NB4 (cell line): ENCODE data around the gene OAF.
A peak's percentile ranks its signal among the peaks of the same experiment; 100 is the strongest.

Experiments used
- DNase-seq: peaks from one replicate; pipeline ENCODE4 v3.0.0; 2010; ENCODE audit warnings: low read depth
- H3K4me3 ChIP-seq: one replicate; pipeline ENCODE4 v1.5.1; 2011; ENCODE audit warnings: mild to moderate bottlenecking, low read depth, low read length, moderate library complexity
- MYC ChIP-seq: IDR thresholded peaks from 2 replicates; pipeline ENCODE4 v1.6.1; 2011; ENCODE audit warnings: low read depth, low read length
- POLR2A ChIP-seq: IDR thresholded peaks from 2 replicates; pipeline ENCODE4 v1.6.1; 2011; ENCODE audit warnings: mild to moderate bottlenecking; ENCODE audit not compliant: insufficient read length; ENCODE audit errors: extremely low read depth
- TF ChIP-seq, protein P1 (sequence below): IDR thresholded peaks from one replicate; pipeline ENCODE4 v1.5.1; 2012; ENCODE audit warnings: low read depth, low read length
- TF ChIP-seq, protein P2 (sequence below): IDR thresholded peaks from 2 replicates; pipeline ENCODE4 v1.6.1; 2011; ENCODE audit warnings: low read depth, low read length

Gene OAF

DNA sequence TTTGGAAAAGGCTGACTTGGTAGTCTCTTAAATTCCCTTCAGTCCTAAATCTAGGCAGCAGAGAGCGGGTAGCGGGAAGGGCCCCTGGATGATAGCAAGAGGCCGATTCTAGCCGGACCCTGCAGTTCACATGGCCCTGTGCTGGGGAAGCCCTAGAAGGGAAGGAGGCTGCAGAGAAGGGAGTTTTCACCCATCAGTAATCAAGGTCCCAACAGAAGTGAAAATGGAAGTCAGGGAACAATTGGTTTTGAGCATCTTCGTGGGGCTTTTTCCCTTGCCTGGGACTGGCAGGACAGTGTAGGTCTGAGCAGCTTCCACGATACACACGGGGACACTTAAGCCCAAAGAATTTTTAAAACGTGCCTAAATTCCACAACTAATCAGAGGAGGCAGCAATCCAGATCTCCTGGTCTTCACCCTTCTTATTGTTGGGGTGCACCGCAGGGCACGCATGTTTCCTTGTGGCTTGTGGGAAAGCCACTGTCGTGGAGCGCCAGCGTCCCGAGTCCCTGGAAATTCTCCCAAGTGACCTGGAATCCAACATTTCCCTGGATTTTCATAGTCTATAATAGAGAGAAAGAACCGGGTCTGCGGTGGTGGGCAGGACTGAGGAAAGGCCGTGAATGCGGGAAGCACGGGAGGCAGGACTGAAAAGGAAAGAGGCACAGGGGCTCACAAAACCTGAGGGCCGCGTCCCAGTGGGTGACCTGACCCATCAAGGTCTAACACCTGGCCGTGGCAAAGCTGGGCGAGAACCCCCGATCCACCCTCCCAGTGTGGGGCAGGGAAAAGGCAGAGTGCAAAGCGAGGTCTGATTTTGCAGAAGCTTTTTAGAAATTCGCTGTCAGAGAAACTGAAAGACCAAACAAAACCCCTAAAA, 846 bp upstream of the OAF start:
- no peak for TF ChIP-seq POLR2A
- TF ChIP-seq, protein P1, sequence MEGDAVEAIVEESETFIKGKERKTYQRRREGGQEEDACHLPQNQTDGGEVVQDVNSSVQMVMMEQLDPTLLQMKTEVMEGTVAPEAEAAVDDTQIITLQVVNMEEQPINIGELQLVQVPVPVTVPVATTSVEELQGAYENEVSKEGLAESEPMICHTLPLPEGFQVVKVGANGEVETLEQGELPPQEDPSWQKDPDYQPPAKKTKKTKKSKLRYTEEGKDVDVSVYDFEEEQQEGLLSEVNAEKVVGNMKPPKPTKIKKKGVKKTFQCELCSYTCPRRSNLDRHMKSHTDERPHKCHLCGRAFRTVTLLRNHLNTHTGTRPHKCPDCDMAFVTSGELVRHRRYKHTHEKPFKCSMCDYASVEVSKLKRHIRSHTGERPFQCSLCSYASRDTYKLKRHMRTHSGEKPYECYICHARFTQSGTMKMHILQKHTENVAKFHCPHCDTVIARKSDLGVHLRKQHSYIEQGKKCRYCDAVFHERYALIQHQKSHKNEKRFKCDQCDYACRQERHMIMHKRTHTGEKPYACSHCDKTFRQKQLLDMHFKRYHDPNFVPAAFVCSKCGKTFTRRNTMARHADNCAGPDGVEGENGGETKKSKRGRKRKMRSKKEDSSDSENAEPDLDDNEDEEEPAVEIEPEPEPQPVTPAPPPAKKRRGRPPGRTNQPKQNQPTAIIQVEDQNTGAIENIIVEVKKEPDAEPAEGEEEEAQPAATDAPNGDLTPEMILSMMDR = no peak
- TF ChIP-seq, protein P2, sequence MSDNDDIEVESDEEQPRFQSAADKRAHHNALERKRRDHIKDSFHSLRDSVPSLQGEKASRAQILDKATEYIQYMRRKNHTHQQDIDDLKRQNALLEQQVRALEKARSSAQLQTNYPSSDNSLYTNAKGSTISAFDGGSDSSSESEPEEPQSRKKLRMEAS = no peak; the same call in 1 of the 2 replicates
- TF ChIP-seq MYC = no peak
- H3K4me3 ChIP-seq = peak overlapping the region; percentile 96
- no peak for DNase-seq

DNA sequence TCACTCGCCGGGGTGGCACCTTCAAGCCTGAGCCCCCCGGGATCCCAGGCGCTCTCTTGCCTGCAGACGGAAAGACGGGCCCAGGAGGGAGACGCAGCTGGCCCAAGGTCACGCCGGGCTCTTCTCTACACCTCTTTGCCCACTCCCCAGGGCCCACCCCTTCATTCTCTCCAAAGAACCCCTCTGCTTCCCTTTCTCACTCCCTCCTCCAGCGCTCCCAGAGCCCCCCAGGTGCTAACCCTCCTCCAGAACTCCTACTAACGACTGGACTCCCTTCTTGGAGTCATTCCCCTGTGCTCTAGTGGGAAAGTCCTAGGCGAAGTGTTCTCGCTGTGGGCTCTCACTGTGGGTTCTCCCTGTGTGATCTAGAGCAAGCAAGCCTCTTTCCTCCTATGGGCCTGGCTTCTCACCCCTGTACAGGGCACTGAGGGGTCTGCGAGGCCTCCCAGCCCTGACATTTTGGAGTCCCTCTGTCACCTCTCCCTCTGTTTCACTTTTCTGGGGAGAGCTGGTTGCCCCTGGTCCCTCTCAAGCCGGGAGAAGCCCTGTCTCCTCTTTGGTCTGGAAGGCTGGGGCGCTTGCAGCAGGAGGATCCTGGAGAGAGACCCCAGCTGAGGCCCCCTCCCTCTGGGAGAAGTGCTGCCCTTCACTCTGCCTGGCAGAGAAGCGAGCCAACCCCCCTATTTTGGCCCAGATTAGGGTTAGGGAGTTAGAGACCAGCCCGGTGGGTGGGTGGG, 858 bp downstream of the OAF start:
- TF ChIP-seq, protein P1 = no peak
- TF ChIP-seq, protein P2 = no peak
- TF ChIP-seq POLR2A (no peak), MYC (no peak)
- no peak for DNase-seq
- H3K4me3 ChIP-seq = peak overlapping the region; percentile 96

DNA sequence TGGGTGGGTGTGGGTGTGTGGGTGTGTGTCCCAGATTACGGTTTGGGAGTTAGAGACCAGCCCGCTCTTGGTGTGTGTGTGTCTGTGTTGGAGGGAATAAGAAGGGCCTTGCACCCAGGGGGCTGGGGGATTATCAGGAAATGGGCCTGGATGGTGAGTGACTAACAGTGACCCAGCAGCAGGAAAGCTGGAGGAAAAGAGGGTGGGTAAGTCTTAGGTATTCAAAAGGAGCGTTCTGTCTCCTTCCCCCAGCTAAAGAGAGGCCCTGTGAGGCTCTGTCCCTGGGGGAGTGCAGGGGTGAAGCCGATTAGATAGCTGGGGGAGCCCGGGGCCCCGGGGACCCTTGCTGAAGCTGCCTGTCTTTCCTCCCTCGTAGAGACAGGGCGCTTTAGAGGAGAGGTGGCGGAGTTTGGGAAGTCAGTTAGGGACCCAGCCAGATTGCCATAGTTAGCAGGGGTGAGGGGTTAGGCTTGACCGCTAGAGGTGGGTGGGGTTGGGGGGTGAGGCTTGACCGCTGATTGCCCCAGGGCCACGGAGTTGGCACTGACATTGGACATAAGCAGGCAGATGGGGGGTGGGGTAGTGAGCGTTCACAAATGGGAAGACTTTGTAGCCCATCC, 1.5 kb downstream of the OAF start:
- peak; percentile 54 for DNase-seq
- peak overlapping the region; percentile 96 for H3K4me3 ChIP-seq
- TF ChIP-seq, protein P1 = no peak
- TF ChIP-seq, protein P2 = no peak
- TF ChIP-seq MYC (no peak), POLR2A (no peak)

DNA sequence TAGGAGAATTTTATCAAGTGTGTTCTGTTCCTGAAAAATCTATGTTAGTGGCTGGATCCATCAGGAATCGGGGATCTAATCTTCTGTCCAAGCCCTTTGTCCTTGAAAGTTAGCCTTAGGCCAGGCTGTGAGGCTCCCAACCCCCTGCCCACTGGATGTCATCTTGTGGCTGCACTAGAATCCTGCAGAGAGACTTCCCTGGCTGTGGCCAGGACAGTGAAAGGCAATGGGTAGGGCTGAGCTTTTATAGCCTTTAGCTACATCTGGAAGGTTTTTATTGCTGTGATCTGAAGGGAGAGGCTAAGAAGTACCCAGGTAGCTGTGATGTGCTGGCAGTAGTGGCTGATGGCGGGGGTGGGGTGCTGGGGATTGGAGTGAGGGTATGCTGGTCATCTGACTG, 2.1 kb downstream of the OAF start:
- TF ChIP-seq, protein P2 = no peak
- TF ChIP-seq POLR2A (no peak), MYC (no peak)
- TF ChIP-seq, protein P1 = no peak
- no peak for DNase-seq
- peak overlapping the region; percentile 96 for H3K4me3 ChIP-seq

DNA sequence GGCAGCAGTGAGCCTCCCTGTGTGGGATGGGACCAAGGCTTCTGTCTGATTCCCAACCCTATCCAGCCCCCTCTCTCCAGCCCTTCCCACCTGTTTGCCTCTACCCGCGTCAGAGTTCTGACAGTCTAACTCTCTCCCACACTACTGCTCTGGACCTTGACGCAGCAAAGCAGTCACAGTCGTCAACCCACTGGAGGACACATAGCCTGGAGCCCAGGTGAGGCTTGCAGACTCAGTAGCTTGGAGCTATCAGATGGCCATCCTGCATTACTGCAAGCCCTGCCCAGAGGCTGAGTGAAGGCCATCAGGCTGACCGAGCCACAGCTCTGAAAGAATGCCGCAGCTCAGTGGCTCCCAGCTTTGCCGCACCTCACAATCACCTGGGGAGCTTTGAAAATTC, 3.7 kb downstream of the OAF start:
- no peak for DNase-seq
- TF ChIP-seq, protein P2 = no peak
- TF ChIP-seq, protein P1 = no peak
- no peak for TF ChIP-seq POLR2A
- TF ChIP-seq MYC = no peak
- peak overlapping the region; percentile 96 for H3K4me3 ChIP-seq
